CD4-positive, alpha-beta T cell treated with Interleukin-17A for 4 hours (primary cell): Measurements from ENCODE around the gene SRSF7.
"Not testable (repeated sequence)": the region's sequence is repeated elsewhere in the genome, so short reads cannot be mapped to it uniquely, and the experiment has no call there.

Experiments
- DNase-seq: peaks from one replicate; pipeline ENCODE4 v3.0.0-alpha.2; 2020; ENCODE audit warnings: mixed read lengths

The SRSF7 gene

DNA sequence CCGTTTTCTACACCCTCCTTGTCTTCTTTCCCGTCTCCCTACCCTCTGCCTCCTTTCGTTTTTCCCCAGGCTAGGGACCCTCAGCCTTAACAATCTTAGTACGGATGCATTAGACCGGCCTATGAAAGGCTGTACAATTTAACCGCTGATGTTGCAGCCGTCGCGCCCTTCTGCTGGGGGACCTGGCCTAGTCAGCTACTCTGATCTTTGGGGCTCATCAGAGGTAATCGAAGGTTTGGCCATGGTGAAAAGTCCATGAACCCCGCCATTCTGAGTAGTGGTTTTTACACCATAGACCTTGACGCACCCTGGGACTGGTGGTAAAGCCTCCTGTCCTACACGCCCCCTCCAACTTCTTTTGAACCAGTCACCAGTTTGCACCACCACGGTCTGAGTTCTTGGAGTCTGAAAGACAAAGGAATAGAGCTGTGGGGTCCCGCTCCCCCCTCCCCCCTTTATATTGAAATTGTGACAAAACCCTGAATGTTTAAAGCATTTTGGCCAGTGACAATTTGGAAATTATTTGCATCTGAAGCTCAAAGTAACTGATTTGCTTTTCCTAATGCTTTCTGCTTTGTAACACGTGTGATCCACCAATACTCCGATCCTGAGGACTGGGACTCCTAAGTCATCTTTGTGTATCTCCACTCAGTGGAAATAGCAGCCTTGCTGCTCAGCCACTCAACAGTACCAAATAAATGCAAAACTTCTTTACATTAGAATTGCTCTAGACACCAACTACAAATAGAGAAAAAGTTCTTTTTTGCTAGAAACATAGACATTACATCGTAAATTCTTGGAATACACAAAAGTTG, 642 bp upstream of the SRSF7 start:
- no peak for DNase-seq

DNA sequence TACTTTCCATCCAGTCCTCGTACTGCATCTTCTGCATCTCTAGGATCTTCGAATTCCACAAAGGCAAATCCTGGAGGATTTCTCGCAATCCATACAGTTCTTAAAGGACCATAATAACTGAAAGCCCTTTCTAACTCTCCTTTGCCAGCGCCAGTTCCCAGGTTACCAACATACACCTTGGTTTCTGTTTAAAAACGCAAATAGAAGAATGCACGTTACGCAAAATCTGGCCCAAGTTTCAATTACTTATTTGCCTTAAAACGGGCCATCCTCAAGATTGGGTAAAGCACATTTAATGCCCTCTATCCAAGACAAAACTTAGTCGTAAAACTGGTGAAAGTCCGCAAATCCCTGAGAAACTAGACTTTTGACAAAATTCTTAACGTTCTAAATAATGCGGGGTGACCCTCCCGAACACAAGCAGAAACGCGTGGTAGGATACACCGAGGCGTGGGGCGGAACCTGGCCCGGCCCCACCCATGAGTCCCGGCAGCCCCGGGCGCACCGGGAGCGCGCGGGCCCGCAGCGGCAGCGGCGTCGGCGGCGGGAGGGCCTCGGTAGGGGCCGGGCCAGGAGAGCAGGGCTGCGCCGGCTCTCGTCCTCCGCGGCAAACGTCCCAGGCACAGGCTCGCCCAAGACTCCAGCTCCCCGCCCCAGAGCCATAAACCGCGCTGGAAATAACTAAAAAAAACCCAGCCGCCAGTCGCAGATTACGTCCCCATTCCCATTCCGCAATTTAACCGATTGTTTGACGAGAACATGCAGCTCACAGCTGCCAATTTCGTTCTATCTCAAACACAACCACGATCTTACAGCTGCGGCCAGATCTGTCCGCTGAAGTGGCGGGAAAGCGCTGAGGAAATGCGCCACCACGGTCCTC, 910 bp downstream of the SRSF7 start:
- peak; percentile 72 for DNase-seq

DNA sequence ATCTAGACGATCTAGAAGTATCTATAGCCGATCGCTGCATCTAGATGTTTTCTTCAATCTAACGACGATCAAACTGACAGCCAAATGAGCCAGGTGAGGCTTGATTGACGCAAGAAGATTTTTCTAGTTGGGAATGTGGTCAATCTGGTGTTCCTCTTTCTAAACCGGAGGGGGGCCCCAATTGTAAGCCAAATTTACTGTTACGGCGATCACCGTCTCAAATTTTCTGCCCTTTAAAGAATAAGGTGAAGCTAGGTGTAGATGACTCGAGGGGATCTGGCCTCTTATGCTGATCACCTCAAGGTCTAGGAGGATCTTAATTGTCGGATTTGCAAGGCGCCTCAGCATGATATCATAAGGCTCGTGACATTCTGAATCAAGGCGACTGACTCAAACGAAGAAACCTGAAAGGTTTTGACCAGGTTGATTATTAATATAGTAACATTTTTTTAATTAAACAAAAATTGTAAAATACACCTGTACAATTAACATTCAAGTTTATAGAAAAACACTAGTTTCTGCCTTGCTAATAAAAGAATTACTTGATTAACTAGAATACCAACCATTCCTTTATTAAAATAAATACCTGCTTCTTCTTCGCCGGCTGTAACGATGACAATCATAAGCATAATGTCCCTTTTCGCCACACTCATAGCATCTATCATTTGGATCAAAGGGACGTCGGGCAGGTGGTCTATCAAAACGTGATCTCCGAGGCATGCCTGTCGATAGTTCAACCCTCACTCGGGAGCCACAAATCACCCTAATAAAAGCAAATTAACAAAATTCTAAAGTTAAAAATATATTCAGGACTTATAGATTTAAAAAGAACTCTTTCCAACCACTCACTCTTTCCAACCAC, 2.0 kb downstream of the SRSF7 start:
- no peak for DNase-seq

DNA sequence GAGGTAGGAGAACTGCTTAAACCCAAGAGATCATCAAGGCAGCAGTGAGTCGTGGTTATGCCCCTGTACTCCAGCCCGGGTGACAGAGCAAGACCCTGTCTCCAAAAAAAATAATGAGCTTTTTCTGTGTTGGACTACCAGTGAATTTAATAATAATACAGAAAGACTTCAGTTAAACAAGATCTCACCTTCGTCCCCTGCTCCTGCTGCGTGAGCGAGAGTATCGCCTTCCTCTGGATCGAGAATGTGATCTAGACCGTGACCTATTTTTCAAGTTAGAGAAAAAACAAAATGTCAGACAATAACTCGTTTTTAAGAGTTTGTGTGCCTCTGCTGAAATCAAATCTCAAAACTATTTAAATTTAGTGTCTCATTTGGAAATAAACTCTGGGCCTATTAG, 2.8 kb downstream of the SRSF7 start:
- no peak for DNase-seq

DNA sequence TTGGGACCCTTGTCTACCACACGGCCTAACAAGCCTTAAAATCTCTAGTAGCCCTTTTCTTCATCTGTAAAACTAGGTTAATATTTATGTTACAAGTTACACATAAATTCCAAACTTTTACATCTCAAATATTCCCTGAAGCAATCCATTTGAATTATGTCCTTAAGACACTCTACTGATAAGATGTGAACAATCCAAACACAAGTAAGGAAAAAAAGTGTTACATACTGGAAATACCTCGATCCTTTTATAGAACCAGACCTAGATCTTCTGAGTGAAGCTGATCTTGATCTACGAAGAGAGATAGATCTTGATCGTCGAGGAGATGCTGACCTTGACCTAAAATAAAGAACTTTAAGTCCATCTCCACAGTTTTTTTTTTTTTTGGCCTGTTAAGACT, 3.3 kb downstream of the SRSF7 start:
- no peak for DNase-seq

DNA sequence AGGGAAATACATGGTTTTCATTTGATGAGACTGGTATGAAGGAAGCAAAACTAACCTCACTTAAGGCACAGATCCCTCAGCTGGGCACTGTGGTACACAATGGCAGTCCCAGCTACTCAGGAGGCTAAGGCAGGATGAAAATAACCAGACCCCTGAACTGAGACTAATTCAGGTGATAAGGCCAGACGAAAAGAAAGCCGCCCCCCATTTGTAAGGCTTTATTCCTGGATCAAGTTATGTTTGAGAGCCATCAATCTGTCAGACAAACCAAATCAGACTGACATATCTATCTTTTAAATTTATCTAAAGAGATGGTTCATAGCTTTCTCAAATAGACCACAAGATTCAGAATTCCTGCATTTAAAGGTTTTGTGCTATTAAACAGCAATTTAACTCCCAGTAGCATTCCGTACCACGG, 4.1 kb downstream of the SRSF7 start:
- DNase-seq, result no peak

DNA sequence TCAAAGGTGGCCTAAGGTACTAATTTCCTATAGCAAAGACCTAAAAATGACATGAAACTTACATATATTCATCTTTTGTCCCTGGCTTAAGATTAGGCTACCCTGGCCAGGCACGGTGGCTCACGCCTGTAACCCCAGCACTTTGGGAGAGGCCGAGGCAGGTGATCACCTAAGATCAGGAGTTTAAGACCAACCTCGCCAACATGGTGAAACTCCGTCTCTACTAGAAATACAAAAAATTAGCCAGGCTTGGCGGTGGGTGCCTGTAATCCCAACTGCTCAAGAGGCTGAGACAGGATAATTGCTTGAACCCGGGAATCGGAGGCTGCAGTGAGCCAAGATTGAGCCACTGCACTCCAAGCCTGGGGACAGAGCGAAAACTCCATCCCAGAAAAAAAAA, 5.9 kb downstream of the SRSF7 start:
- no peak for DNase-seq

DNA sequence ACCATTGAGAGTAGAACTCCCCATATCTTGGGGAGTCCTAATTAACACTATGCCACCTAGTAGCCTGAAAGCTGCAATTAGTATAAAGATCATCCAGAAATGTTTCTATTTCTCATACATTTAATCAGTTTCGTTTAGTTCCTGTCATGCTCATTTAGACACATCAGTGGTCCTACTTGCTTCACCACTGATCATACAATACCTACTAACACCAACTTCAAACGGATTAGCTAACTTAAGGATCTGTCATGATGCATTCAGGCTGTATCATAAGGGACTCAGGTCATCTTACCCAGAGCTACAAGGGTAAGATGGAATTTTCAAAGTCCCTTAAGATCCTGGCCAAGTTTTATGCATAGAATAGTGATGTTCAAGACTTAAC, 6.8 kb downstream of the SRSF7 start:
- no peak for DNase-seq

DNA sequence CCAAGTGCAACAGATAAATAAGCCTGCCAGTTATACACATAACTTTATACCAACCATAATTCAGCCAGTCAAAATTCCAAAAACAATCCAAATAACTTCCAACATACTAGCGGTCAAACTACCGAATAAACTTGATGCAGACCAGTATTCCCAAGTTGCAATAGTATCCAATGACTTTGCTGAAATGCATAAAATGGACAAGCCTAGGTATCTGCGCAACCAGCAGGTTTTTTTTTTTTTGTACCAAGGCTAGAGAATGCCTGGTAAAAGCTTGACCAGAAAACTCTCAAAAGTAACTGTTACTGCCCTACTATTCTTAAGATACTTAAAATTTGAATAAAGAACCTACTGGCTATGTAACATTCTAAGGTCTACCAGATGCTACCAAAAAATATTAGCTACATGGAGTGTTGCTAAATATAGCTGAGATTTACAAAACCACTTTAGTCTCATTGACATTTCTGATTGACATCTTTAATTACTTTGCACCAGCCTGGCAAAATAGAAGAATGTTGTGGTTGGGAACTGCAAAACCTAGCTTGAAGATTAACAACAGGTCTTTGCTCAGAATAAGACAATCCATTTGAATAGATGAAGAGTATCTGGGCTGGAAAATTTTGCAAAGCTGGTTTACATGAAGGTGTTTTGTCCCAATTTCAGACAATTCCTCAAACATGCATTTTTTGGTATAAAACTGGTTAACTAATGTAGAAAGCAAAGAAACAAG, 7.3 kb downstream of the SRSF7 start:
- DNase-seq, result no peak

DNA sequence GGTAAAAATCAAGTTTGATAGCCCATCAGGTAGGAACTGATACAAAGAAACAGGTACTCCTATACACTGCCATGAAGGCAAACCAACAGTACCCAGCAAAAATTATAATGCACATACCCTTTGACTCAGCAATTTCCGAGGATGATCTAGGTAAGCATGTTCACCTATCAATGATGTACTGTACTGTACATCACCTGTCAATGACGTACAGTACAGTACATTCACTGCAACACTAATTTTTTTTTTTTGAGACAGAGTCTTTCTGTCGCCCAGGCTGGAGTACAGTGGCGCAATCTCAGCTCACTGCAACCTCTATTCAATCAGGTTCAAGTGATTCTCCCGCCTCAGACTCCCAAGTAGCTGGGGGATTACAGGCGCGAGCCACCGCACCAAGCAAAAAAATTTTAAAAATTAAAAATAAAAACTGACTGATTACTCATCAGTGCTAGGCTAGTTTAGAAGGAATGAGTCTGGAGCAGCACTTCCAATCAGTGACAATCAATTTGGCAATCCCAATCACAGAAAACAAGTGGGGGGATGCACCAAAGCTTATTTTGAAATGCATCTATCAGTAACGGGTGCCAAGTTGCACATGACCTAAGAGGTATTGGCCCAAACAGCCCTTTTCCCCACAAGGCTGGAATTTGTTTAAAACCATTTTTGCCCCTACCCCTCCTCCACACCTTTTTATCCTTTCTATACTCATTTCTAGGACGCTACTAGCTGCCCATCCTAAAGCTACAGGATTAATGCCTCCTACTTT, 8.2 kb downstream of the SRSF7 start:
- DNase-seq, result no peak

DNA sequence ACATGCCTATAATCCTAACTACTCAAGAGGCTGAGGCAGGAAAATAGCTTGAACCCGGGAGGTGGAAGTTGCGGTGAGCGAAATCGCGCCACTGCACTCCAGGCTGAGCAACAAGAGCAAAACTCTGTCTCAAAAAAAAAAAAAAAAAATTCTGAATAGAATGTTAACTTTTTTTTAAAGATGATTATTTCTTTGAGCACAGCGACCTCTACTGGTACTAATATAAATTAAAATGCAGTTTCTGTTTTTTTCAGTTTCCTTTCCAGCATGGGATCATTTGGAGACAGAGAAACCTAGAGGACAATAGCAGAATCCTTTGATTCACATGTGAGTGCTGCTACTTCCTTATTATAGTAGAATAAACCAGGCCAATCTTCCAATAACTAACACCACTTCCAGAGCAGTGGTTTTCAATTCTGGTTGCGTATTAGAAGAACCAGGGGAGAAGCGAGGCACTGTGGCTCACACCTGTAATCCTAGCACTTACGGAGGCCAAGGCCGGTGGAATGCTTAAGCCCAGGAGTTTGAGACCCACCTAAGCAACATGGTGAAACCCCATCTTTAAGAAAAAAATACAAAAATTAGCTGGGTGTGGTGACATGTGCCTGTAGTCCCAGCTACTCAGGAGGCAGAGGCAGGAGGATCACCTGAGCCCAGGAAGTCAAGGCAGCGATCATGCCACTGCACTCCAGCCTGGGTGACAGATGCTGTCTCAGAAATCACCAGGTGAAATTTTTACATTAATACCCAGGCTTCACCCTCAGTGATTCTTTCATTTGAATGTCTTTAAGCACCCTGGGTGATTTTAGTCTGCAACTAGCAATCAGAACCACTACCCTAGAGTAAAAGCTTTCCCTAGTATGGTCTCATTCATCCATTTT, 10.1 kb downstream of the SRSF7 start:
- DNase-seq, result peak; percentile 50

DNA sequence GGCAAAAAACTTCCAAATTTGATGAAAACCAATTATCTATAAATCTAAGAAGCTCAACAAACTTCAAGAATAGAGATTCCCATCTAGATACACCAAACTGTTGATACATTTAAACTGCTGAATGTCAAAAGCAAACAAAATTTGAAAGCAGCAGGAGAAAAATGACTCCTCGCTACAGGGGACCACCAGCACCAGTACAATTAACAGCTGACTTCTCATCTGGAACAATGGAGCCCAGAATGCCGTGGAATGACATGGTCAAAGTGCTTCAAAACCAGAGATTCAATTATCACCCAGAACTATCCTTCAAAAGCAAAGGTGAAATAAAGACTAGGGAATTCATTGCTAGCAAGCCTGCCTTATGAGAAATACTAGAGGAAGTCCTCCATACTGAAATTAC, 11.6 kb downstream of the SRSF7 start:
- no peak for DNase-seq

DNA sequence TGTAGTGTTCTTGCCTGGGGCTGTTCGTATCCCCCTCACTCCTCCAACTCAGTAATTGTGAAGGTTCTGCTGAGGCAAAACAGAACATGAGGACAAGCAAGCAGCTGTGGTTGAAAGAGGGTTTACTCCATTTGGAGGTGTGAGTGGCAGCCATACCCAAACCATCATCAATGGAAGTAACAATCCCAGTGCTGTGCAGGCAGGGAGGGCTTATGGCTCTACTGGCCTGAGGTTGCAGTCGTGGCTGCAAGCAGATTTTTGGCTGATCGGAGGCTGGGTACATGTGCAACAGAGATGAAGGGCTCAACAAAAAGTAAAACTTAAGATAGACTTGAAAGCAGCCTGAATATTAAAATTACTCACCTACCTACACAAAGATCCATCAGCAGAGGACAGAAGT, 13.2 kb downstream of the SRSF7 start:
- no peak for DNase-seq

DNA sequence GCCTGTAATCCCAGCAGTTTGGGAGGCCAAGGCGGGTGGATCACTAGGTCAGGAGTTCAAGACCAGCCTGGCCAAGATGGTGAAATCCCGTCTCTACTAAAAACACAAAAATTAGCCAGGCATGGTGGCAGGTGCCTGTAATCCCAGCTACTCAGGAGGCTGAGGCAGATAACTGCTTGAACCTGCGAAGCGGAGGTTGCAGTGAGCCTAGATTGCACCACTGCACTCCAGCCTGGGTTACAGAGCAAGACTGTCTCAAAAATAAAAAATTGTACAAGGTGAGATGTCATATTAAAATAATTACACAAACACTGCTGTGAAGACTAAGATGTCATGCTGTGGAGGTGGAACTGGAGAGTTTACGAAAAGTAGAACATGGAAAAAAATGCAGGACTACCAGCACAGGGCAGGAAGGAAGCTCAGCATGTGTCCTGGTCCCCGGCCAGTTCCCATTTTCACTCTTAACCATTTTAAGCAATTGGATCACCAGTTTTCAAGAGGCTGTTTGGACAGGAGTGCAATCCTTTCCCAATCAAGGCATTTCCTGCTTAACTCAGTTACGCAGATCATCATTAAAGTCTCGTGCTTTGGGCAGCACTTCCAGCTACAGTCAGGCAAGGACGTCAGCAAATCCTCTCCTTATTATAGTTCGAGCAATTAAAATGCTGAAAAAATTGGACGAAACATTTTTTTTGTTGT, 14.0 kb downstream of the SRSF7 start:
- DNase-seq, result not testable (repeated sequence)

DNA sequence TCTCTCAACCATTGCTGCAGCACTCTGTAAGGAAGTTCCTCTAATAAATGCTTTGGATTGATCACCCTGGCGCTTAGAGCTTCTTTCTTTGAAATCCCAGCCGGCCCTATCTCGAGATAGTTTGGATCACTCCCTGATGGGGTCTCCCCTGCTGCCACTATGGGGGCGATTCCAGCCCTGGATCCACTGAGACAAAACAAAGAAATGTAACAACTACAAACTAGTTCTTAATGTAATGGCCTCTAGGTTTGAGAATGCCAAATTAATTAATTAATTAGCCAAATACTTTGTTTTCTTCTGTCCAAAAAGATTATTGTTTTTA, 15.2 kb downstream of the SRSF7 start:
- no peak for DNase-seq

DNA sequence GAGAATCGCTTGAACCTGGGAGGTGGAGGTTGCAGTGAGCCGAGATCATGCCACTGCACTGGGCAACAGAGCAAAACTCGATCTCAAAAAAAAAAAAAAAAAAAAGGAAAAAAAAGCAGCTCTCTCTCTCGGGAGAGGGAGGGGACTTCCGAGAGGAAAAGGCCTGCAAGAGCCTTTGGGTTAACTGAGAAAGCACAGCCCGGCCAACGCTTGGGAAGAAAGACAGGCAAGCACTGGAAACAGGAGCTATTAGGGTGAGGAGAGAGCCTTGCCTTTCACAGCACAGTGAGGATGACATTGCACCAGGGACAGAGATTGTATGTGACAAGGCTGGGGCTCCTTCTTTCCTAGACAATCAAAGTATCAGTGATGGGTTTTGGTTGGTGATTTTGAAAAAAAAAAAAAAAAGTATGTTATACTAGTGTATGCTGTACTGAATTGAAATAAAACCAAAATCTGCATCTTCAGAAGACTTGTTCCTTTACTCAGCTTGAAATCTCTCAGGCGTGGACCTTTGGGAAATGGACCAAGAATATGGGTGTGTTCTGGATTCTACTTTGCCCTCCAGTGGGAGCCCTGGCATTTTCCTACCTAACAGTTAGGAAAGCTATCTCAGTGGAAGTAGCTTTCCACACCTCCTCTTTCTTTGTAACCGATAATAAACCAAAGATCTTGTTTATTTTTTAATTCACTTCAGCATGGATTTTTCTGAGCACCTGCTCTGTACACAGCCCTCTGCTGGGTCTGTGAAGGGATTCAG, 16.7 kb downstream of the SRSF7 start:
- no peak for DNase-seq

DNA sequence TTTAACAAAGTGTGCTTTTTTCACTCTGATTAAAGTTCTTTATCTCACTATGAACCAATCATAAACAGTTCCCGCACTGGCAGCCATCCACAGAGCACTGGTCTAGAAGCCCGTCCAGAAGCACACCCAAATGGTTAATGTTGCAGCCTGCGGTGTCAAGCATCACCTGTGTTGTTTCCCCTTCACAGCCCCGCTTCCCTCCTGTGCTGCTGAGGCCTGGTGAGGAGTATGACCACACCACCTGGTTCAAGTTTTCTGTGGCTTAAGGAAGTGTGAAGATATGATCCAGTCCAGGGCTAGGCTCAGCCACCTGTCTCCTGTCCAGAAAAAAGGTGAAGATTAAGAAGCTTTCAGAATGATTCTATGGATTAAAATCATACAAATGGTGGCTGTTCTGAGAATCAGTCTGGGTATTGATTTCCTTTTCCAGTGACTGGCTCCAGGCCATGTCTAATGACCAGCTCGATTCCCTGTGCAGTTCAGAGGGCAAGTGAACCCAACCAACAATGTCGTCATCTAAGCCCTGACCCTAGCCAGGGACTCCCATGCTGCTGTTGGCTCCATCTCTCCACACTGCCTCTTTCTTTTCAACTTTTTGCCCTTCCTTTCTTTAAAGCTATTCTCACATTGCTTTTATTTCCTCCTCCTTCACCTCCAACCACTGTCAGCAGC, 17.7 kb downstream of the SRSF7 start:
- no peak for DNase-seq

DNA sequence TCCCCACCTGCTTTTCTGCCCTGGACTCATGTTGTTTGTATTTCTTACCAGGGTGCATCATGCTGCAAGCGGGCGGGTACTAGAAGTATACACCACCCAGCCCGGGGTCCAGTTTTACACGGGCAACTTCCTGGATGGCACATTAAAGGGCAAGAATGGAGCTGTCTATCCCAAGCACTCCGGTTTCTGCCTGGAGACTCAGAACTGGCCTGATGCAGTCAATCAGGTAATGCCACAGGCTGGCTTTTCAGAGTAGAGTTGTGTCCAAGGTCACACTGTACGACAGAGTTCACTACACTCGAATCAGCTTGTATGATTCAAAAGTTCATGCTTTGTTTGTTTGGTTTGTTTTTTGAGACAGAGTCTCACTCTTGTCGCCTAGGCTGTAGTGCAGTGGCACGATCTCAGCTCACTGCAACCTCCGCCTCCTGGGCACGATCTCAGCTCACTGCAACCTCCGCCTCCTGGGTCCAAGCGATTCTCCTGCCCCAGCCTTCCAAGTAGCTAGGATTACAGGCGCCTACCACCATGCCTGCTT, 19.4 kb downstream of the SRSF7 start:
- DNase-seq, result no peak

DNA sequence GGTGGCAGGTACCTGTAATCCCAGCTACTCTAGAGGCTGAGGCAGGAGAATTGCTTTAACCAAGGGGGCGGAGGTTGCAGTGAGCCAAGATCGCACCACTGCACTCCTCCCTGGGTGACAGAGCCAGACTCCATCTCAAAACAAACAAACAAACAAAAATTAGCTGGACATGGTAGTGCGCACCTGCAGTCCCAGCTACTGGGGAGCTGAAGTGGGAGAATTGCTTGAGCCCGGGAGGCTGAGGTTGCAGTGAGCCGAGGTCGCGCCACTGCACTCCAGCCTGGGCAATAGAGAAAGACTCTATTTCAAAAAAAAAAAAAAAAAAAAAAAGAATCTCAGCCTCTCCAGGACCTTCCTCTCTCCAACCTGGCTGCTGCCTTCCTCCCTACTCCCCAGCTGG, 20.1 kb downstream of the SRSF7 start:
- DNase-seq, result no peak
